Loucy (cell line): Measurements from ENCODE around the gene TNIP1.

Experiments used
- H2AFZ ChIP-seq: fragments of 200-600 bp; sonication (generic); 2 replicates; pipeline ENCODE4 v1.6.0; 2016; ENCODE audit warnings: antibody characterized with exemption, mild to moderate bottlenecking, low read length, moderate library complexity
- H3F3A ChIP-seq: fragments of 200-600 bp; 2 replicates; pipeline ENCODE4 v1.6.0; 2016; ENCODE audit warnings: antibody characterized with exemption, low read depth, mild to moderate bottlenecking
- H3K27me3 ChIP-seq: fragments of 200-600 bp; sonication (generic); 2 replicates; pipeline ENCODE4 v1.6.1; 2014; ENCODE audit warnings: low read length, mild to moderate bottlenecking; ENCODE audit not compliant: insufficient read depth, poor library complexity, severe bottlenecking
- H3K36me3 ChIP-seq: fragments of 200-600 bp; sonication (generic); 2 replicates; pipeline ENCODE4 v1.6.1; 2016; ENCODE audit warnings: low read length; ENCODE audit not compliant: insufficient read depth
- H3K4me1 ChIP-seq: fragments of 200-600 bp; sonication (generic); 2 replicates; pipeline ENCODE4 v1.5.1; 2014; ENCODE audit warnings: low read length, mild to moderate bottlenecking; ENCODE audit not compliant: insufficient read depth, poor library complexity, severe bottlenecking
- H3K4me2 ChIP-seq: fragments of 200-600 bp; sonication (generic); 2 replicates; pipeline ENCODE4 v1.6.0; 2014; ENCODE audit warnings: antibody characterized with exemption, low read length, low read depth, mild to moderate bottlenecking; ENCODE audit not compliant: poor library complexity, severe bottlenecking
- H3K4me3 ChIP-seq: fragments of 200-600 bp; sonication (generic); 2 replicates; pipeline ENCODE4 v1.5.1; 2014; ENCODE audit warnings: low read length, mild to moderate bottlenecking, mixed read lengths; ENCODE audit not compliant: poor library complexity, severe bottlenecking
- H3K79me2 ChIP-seq: fragments of 200-600 bp; sonication (generic); 2 replicates; pipeline ENCODE4 v1.6.1; 2014; ENCODE audit warnings: low read length; ENCODE audit not compliant: insufficient read depth
- H3K9ac ChIP-seq: fragments of 200-600 bp; sonication (generic); 2 replicates; pipeline ENCODE4 v1.6.0; 2014; ENCODE audit warnings: mild to moderate bottlenecking, low read depth, low read length, moderate library complexity; ENCODE audit not compliant: poor library complexity, severe bottlenecking
- H3K9me2 ChIP-seq: fragments of 200-600 bp; sonication (generic); replicated peaks from 2 replicates; pipeline ENCODE4 v1.6.1; 2016; ENCODE audit warnings: low read depth, low read length, mixed read lengths
- H3K9me3 ChIP-seq: fragments of 200-600 bp; sonication (generic); 2 replicates; pipeline ENCODE4 v1.6.1; 2014; ENCODE audit warnings: mild to moderate bottlenecking, antibody characterized with exemption, low read length, low read depth; ENCODE audit not compliant: insufficient read depth
- H4K20me1 ChIP-seq: fragments of 200-600 bp; sonication (generic); 2 replicates; pipeline ENCODE4 v1.6.0; 2014; ENCODE audit warnings: antibody characterized with exemption, low read length, mild to moderate bottlenecking; ENCODE audit not compliant: insufficient read depth, poor library complexity, severe bottlenecking
- CTCF ChIP-seq: fragments of 200-600 bp; sonication (generic); conservative IDR thresholded peaks from 2 replicates; pipeline ENCODE4 v1.5.1; 2014; ENCODE audit warnings: mild to moderate bottlenecking, antibody characterized with exemption, low read length
- EZH2phosphoT487 ChIP-seq: fragments of 200-600 bp; IDR thresholded peaks from 2 replicates; pipeline ENCODE4 v1.6.1; 2018; ENCODE audit warnings: antibody characterized with exemption, mild to moderate bottlenecking, moderate library complexity, borderline replicate concordance

Gene TNIP1

DNA sequence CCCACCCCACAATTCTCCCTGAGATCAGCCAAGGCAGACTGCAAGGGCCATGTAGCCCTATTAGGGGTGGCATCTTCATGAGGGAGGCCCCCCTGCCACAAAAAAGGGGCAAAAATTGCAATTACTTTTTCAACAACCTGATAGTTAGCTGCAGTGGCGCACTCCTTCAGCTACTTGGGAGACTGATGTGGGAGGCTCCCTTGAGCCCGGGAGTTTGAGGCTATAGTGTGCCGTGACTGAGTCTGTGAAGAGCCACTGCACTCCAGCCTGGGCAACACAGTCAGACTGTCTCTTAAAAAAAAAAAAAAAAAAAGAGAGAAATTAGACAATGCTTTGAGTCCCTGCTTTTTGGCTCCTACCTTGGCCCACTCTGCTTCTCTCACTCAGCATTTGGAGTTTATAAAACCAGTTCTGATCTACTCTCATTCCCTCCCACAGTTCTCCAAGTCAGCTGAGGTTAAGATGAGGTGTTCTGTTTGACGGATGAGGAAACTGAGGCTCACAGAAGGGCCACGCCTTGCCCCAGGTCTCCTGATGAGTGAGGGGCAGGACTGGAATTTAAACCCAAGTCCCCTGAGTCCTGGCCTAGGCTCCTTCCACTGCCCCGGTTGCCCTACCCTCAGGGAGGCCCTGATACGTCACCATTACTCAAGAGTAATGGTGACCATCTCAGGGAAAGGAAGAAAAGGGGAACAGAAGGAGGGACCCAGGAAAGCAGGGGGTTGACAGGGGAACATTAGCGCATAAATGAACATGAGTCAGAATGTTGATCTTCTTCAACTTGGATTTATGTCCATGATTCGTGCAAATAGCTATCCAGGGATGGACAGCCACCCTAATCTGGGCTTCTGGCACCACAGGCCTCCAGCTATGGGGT is 51.4 kb downstream of the TNIP1 start:
- no peaks in the 10 kb centered on the region for H3F3A ChIP-seq
- H3K4me3 ChIP-seq: no peak overlapping the region
- no peaks in the 10 kb centered on the region for H3K79me2 ChIP-seq
- H3K9ac ChIP-seq: no peak overlapping the region
- no peak overlapping the region for H3K4me2 ChIP-seq
- H2AFZ ChIP-seq: no peak overlapping the region
- H3K4me1 ChIP-seq: no peaks in the 10 kb centered on the region
- peaks cover 62% of the 10 kb centered on the region; the same call in 1 of the 2 replicates for H3K36me3 ChIP-seq
- H3K27me3 ChIP-seq: no peaks in the 10 kb centered on the region
- no peaks in the 10 kb centered on the region for H4K20me1 ChIP-seq
- H3K9me2 ChIP-seq: no peaks in the 10 kb centered on the region
- TF ChIP-seq EZH2phosphoT487 (no peak), CTCF (no peak)
- H3K9me3 ChIP-seq: no peaks in the 10 kb centered on the region

DNA sequence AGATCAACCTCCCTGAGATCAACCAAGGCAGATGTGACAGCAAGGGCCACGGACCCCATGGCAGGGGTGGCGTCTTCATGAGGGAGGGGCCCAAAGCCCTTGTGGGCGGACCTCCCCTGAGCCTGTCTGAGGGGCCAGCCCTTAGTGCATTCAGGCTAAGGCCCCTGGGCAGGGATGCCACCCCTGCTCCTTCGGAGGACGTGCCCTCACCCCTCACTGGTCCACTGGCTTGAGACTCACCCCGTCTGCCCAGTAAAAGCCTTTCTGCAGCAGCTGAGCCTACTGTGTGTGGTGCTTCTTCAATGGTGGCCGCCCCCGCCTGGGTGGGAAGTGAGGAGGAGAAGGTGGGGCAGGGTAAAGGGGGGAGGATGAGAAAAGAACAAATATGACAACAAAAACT is 52.1 kb downstream of the TNIP1 start:
- no peaks in the 10 kb centered on the region for H4K20me1 ChIP-seq
- peaks cover 56% of the 10 kb centered on the region; the same call in 1 of the 2 replicates for H3K36me3 ChIP-seq
- no peaks in the 10 kb centered on the region for H3F3A ChIP-seq
- no peaks in the 10 kb centered on the region for H3K9me2 ChIP-seq
- no peaks in the 10 kb centered on the region for H3K79me2 ChIP-seq
- H3K4me2 ChIP-seq: no peak overlapping the region
- H2AFZ ChIP-seq: no peak overlapping the region
- H3K27me3 ChIP-seq: no peaks in the 10 kb centered on the region
- TF ChIP-seq CTCF: no peak
- no peak for TF ChIP-seq EZH2phosphoT487
- H3K9me3 ChIP-seq: no peaks in the 10 kb centered on the region
- H3K4me1 ChIP-seq: no peaks in the 10 kb centered on the region
- no peak overlapping the region for H3K4me3 ChIP-seq
- H3K9ac ChIP-seq: no peak overlapping the region

GRCh38 chr5:151027961-151028479 is 52.8 kb downstream of the TNIP1 start:
- H3K27me3 ChIP-seq: no peaks in the 10 kb centered on the region

More at GRCh38 chr5:151027961-151028479, 52.8 kb downstream of the TNIP1 start:
- Histone ChIP-seq H2AFZ (no peak overlapping the region), H3K79me2 (no peaks in the 10 kb centered on the region), H3K9me3 (no peaks in the 10 kb centered on the region), H3K9me2 (no peaks in the 10 kb centered on the region), H3K4me2 (no peak overlapping the region), H3K36me3 (peaks cover 49% of the 10 kb centered on the region; the same call in 1 of the 2 replicates), H3K4me3 (no peak overlapping the region), H3K9ac (no peak overlapping the region), H3F3A (no peaks in the 10 kb centered on the region), H4K20me1 (no peaks in the 10 kb centered on the region), H3K4me1 (no peaks in the 10 kb centered on the region)
- TF ChIP-seq EZH2phosphoT487 (no peak), CTCF (no peak)
